HEK293 (cell line): ENCODE data around the gene SELENOF.

Source experiments
- OSR2 ChIP-seq: fragments of 450-650 bp; formaldehyde crosslinking; IDR thresholded peaks from 2 replicates; pipeline ENCODE4 v1.5.1; 2016; ENCODE audit warnings: missing biosample characterization, missing genetic modification characterization
- REPIN1 ChIP-seq: fragments of 450-650 bp; formaldehyde crosslinking; IDR thresholded peaks from 2 replicates; pipeline ENCODE4 v1.5.1; 2017; ENCODE audit warnings: missing biosample characterization, missing genetic modification characterization, low read depth
- WT1 ChIP-seq: fragments of 450-650 bp; formaldehyde crosslinking; IDR thresholded peaks from 2 replicates; pipeline ENCODE4 v1.5.1; 2016; ENCODE audit warnings: missing biosample characterization, missing genetic modification characterization
- ZFHX2 ChIP-seq: fragments of 450-650 bp; formaldehyde crosslinking; conservative IDR thresholded peaks from 2 replicates; pipeline ENCODE4 v1.5.1; 2016; ENCODE audit warnings: missing biosample characterization, missing genetic modification characterization
- ZNF223 ChIP-seq: fragments of 450-650 bp; formaldehyde crosslinking; IDR thresholded peaks from 2 replicates; pipeline ENCODE4 v1.5.1; 2016; ENCODE audit warnings: missing biosample characterization, missing genetic modification characterization
- ZNF341 ChIP-seq: fragments of 450-650 bp; formaldehyde crosslinking; IDR thresholded peaks from 2 replicates; pipeline ENCODE4; 2016; ENCODE audit warnings: low read depth, missing biosample characterization, missing genetic modification characterization
- ZNF350 ChIP-seq: fragments of 450-650 bp; formaldehyde crosslinking; IDR thresholded peaks from 2 replicates; pipeline ENCODE4 v1.5.0; 2017; ENCODE audit warnings: missing biosample characterization, mild to moderate bottlenecking, missing genetic modification characterization
- ZNF366 ChIP-seq: fragments of 450-650 bp; formaldehyde crosslinking; conservative IDR thresholded peaks from 2 replicates; pipeline ENCODE4 v1.5.1; 2016; ENCODE audit warnings: missing biosample characterization, missing genetic modification characterization
- ZNF555 ChIP-seq: fragments of 450-650 bp; formaldehyde crosslinking; conservative IDR thresholded peaks from 2 replicates; pipeline ENCODE4 v1.5.1; 2017; ENCODE audit warnings: missing biosample characterization, mild to moderate bottlenecking, missing genetic modification characterization, inconsistent platforms
- ZNF558 ChIP-seq: fragments of 450-650 bp; formaldehyde crosslinking; IDR thresholded peaks from 2 replicates; pipeline ENCODE4 v1.5.1; 2016; ENCODE audit warnings: missing biosample characterization, missing genetic modification characterization
- ZNF571 ChIP-seq: fragments of 450-650 bp; formaldehyde crosslinking; IDR thresholded peaks from 2 replicates; pipeline ENCODE4 v1.5.0; 2017; ENCODE audit warnings: missing biosample characterization, missing genetic modification characterization
- ZNF600 ChIP-seq: fragments of 450-650 bp; formaldehyde crosslinking; IDR thresholded peaks from 2 replicates; pipeline ENCODE4 v1.5.1; 2016; ENCODE audit warnings: missing biosample characterization, missing genetic modification characterization
- ZNF629 ChIP-seq: fragments of 450-650 bp; formaldehyde crosslinking; IDR thresholded peaks from 2 replicates; pipeline ENCODE4 v1.5.1; 2017; ENCODE audit warnings: missing biosample characterization, missing genetic modification characterization
- ZNF837 ChIP-seq: fragments of 450-650 bp; formaldehyde crosslinking; IDR thresholded peaks from 2 replicates; pipeline ENCODE4 v1.5.1; 2016; ENCODE audit warnings: missing biosample characterization, missing genetic modification characterization
- TF ChIP-seq, protein P1 (sequence below): fragments of 450-650 bp; formaldehyde crosslinking; IDR thresholded peaks from 2 replicates; pipeline ENCODE4 v1.5.1; 2016; ENCODE audit warnings: missing biosample characterization, missing genetic modification characterization, borderline replicate concordance
- TF ChIP-seq, protein P2 (sequence below): fragments of 450-650 bp; formaldehyde crosslinking; conservative IDR thresholded peaks from 2 replicates; pipeline ENCODE4 v1.5.1; 2016; ENCODE audit warnings: low read depth, missing biosample characterization, missing genetic modification characterization
- TF ChIP-seq, protein P3 (sequence below): fragments of 450-650 bp; formaldehyde crosslinking; IDR thresholded peaks from 2 replicates; pipeline ENCODE4 v1.5.1; 2017; ENCODE audit warnings: missing biosample characterization, missing genetic modification characterization
- TF ChIP-seq, protein P4 (sequence below): fragments of 450-650 bp; IDR thresholded peaks from 2 replicates; pipeline ENCODE4 v1.5.1; 2018; ENCODE audit warnings: missing biosample characterization, missing genetic modification characterization
- TF ChIP-seq, protein P5 (sequence below): fragments of 450-650 bp; formaldehyde crosslinking; IDR thresholded peaks from 2 replicates; pipeline ENCODE4 v1.5.1; 2016; ENCODE audit warnings: missing biosample characterization, missing genetic modification characterization
- TF ChIP-seq, protein P6 (sequence below): fragments of 450-650 bp; formaldehyde crosslinking; IDR thresholded peaks from 2 replicates; pipeline ENCODE4 v1.5.1; 2016; ENCODE audit warnings: missing biosample characterization, missing genetic modification characterization
- TF ChIP-seq, protein P7 (sequence below): fragments of 450-650 bp; formaldehyde crosslinking; IDR thresholded peaks from 2 replicates; pipeline ENCODE4 v1.5.1; 2016; ENCODE audit warnings: missing biosample characterization, missing genetic modification characterization, low read depth

The SELENOF gene

DNA sequence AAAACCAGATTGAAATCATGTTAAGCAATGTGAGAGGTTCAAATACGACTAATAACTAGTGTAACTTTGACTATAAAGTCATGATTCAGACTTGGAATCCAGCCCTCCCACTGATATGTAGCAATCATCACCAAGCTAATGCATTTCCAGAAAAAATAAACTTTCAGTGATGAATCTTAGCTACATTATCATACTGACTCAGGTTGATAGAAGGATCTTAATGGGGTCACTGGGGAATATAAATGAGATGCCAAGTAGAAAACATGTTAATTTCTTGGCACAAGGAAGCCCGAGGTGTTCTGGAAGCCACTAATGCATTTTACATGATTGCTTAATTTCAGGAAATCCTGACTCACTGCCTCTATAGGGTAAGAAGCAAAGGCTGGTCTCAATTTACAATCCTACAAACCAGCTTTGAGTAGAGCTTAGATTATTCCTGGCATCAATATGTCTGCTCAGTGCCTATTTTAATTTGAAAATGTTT is 67.7 kb downstream of the SELENOF start (continued):
- TF ChIP-seq ZNF223 (tag by site-specific recombination) (no peak), OSR2 (peak; percentile 68; the same call in 1 of the 2 replicates), ZNF571 (tag by site-specific recombination) (no peak), ZNF600 (tag by site-specific recombination) (peak; percentile 72; the same call in 1 of the 2 replicates), ZFHX2 (no peak), ZNF629 (tag by site-specific recombination) (peak; percentile 66), ZNF366 (tag by site-specific recombination) (peak; percentile 64; the same call in 1 of the 2 replicates), ZNF555 (no peak), WT1 (tag by site-specific recombination) (no peak), REPIN1 (tag by site-specific recombination) (no peak), ZNF558 (tag by site-specific recombination) (peak; percentile 34; the same call in 1 of the 2 replicates), ZNF837 (tag by site-specific recombination) (no peak), ZNF350 (tag by site-specific recombination) (no peak), ZNF341 (tag by site-specific recombination) (no peak)
- TF ChIP-seq, protein P1, sequence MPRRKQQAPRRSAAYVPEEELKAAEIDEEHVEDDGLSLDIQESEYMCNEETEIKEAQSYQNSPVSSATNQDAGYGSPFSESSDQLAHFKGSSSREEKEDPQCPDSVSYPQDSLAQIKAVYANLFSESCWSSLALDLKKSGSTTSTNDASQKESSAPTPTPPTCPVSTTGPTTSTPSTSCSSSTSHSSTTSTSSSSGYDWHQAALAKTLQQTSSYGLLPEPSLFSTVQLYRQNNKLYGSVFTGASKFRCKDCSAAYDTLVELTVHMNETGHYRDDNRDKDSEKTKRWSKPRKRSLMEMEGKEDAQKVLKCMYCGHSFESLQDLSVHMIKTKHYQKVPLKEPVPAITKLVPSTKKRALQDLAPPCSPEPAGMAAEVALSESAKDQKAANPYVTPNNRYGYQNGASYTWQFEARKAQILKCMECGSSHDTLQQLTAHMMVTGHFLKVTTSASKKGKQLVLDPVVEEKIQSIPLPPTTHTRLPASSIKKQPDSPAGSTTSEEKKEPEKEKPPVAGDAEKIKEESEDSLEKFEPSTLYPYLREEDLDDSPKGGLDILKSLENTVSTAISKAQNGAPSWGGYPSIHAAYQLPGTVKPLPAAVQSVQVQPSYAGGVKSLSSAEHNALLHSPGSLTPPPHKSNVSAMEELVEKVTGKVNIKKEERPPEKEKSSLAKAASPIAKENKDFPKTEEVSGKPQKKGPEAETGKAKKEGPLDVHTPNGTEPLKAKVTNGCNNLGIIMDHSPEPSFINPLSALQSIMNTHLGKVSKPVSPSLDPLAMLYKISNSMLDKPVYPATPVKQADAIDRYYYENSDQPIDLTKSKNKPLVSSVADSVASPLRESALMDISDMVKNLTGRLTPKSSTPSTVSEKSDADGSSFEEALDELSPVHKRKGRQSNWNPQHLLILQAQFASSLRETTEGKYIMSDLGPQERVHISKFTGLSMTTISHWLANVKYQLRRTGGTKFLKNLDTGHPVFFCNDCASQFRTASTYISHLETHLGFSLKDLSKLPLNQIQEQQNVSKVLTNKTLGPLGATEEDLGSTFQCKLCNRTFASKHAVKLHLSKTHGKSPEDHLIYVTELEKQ (tag by site-specific recombination), result peak; percentile 34; the same call in 1 of the 2 replicates
- TF ChIP-seq, protein P2, sequence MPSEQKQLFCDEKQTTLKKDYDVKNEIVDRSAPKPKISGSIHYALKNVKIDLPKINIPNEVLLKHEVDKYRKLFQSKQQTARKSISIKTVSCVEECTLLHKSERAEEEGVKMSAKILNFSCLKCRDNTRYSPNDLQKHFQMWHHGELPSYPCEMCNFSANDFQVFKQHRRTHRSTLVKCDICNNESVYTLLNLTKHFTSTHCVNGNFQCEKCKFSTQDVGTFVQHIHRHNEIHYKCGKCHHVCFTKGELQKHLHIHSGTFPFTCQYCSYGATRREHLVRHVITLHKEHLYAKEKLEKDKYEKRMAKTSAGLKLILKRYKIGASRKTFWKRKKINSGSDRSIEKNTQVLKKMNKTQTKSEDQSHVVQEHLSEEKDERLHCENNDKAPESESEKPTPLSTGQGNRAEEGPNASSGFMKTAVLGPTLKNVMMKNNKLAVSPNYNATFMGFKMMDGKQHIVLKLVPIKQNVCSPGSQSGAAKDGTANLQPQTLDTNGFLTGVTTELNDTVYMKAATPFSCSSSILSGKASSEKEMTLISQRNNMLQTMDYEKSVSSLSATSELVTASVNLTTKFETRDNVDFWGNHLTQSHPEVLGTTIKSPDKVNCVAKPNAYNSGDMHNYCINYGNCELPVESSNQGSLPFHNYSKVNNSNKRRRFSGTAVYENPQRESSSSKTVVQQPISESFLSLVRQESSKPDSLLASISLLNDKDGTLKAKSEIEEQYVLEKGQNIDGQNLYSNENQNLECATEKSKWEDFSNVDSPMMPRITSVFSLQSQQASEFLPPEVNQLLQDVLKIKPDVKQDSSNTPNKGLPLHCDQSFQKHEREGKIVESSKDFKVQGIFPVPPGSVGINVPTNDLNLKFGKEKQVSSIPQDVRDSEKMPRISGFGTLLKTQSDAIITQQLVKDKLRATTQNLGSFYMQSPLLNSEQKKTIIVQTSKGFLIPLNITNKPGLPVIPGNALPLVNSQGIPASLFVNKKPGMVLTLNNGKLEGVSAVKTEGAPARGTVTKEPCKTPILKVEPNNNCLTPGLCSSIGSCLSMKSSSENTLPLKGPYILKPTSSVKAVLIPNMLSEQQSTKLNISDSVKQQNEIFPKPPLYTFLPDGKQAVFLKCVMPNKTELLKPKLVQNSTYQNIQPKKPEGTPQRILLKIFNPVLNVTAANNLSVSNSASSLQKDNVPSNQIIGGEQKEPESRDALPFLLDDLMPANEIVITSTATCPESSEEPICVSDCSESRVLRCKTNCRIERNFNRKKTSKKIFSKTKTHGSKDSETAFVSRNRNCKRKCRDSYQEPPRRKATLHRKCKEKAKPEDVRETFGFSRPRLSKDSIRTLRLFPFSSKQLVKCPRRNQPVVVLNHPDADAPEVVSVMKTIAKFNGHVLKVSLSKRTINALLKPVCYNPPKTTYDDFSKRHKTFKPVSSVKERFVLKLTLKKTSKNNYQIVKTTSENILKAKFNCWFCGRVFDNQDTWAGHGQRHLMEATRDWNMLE (tag by site-specific recombination), result 0 out of 2 replicates have a peak, but pooled peaks have one; percentile 23
- TF ChIP-seq, protein P3, sequence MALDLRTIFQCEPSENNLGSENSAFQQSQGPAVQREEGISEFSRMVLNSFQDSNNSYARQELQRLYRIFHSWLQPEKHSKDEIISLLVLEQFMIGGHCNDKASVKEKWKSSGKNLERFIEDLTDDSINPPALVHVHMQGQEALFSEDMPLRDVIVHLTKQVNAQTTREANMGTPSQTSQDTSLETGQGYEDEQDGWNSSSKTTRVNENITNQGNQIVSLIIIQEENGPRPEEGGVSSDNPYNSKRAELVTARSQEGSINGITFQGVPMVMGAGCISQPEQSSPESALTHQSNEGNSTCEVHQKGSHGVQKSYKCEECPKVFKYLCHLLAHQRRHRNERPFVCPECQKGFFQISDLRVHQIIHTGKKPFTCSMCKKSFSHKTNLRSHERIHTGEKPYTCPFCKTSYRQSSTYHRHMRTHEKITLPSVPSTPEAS (tag by site-specific recombination), result no peak
- TF ChIP-seq, protein P4, sequence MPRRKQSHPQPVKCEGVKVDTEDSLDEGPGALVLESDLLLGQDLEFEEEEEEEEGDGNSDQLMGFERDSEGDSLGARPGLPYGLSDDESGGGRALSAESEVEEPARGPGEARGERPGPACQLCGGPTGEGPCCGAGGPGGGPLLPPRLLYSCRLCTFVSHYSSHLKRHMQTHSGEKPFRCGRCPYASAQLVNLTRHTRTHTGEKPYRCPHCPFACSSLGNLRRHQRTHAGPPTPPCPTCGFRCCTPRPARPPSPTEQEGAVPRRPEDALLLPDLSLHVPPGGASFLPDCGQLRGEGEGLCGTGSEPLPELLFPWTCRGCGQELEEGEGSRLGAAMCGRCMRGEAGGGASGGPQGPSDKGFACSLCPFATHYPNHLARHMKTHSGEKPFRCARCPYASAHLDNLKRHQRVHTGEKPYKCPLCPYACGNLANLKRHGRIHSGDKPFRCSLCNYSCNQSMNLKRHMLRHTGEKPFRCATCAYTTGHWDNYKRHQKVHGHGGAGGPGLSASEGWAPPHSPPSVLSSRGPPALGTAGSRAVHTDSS (tag by site-specific recombination), result peak; percentile 27; the same call in 1 of the 2 replicates
- TF ChIP-seq, protein P5, sequence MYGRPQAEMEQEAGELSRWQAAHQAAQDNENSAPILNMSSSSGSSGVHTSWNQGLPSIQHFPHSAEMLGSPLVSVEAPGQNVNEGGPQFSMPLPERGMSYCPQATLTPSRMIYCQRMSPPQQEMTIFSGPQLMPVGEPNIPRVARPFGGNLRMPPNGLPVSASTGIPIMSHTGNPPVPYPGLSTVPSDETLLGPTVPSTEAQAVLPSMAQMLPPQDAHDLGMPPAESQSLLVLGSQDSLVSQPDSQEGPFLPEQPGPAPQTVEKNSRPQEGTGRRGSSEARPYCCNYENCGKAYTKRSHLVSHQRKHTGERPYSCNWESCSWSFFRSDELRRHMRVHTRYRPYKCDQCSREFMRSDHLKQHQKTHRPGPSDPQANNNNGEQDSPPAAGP (tag by site-specific recombination), result no peak
- TF ChIP-seq, protein P6, sequence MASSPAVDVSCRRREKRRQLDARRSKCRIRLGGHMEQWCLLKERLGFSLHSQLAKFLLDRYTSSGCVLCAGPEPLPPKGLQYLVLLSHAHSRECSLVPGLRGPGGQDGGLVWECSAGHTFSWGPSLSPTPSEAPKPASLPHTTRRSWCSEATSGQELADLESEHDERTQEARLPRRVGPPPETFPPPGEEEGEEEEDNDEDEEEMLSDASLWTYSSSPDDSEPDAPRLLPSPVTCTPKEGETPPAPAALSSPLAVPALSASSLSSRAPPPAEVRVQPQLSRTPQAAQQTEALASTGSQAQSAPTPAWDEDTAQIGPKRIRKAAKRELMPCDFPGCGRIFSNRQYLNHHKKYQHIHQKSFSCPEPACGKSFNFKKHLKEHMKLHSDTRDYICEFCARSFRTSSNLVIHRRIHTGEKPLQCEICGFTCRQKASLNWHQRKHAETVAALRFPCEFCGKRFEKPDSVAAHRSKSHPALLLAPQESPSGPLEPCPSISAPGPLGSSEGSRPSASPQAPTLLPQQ (tag by site-specific recombination), result peak; percentile 77
- TF ChIP-seq, protein P7, sequence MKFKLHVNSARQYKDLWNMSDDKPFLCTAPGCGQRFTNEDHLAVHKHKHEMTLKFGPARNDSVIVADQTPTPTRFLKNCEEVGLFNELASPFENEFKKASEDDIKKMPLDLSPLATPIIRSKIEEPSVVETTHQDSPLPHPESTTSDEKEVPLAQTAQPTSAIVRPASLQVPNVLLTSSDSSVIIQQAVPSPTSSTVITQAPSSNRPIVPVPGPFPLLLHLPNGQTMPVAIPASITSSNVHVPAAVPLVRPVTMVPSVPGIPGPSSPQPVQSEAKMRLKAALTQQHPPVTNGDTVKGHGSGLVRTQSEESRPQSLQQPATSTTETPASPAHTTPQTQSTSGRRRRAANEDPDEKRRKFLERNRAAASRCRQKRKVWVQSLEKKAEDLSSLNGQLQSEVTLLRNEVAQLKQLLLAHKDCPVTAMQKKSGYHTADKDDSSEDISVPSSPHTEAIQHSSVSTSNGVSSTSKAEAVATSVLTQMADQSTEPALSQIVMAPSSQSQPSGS (tag by site-specific recombination), result no peak
